Hematopoietic multipotent progenitor cell treated with erythropoietin and hydrocortisone succinate and interleukin-3 and kit ligand, for 17 days (in vitro differentiated cells): ENCODE measurements around the gene ZNF716.
"Not testable (repeated sequence)": the region's sequence is repeated elsewhere in the genome, so short reads cannot be mapped to it uniquely, and the experiment has no call there.

Experiments used
- DNase-seq: peaks from one replicate; pipeline ENCODE4 v3.0.0-alpha.2; 2015; ENCODE audit warnings: low spot score

The ZNF716 gene

DNA sequence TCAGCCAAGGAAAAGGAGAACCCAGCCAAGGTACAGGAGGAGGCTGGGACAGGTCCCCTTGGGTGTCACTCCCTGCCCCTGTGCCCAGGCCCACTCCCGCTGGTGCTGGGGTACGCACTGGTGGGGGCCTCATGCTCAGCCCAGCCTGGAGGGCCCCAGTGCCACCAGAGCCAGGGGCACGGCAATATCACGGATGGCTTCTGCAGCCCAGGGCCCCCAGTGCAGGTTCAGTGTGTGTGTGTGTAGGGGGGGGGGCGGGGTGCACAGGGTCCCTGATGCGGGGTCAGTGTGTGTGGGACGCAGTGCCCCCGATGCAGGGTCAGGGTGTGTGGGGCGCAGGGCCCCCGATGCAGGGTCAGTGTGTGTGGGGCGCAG, 23.4 kb upstream of the ZNF716 start:
- DNase-seq: no peak

- no peak for DNase-seq
Measured at GRCh38 chr7:57427146-57427545, 22.8 kb upstream of the ZNF716 start.

- DNase-seq: no peak
Measured at GRCh38 chr7:57427594-57427993, 22.4 kb upstream of the ZNF716 start.

DNA sequence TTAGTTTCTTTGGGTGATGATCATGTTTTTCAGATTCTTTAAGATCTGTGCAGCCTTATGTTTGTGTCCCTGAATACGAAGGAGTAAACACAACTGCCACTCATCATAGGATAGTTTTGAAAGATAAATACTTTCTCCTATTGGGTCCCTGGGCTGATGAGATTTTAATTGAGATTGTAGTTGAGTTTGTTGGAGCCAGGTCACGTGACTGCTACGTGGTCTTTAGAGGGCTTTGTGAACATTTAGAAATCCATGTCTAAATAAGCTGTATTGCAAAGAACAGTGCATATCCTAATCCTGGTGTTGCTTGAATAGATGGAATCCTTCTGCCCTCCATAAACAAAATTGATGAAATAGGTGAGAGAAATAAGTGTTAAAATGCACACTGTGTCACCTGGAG, 17.4 kb upstream of the ZNF716 start:
- no peak for DNase-seq

DNA sequence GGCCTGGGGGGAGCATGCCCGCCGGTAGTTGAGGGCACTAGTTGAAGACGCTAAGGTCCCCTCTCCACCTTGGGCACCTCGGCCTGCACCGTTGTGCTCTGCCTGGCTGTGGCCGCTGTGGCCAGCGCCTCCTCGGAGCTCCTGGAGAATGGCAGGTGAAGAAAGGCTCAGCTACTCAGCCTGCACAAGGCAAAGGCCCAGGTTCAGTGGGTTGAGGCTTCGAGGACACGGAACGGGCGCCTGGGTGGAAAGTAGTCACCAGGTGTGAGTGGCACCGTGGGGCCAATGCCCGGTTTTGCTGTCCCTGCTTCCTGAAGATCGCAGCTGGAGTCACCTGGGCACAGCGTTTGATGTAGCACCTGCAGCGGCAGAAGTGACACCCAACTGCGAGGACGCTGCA, 12.4 kb upstream of the ZNF716 start:
- no peak for DNase-seq

GRCh38 chr7:57438244-57438643, 11.7 kb upstream of the ZNF716 start:
- no peak for DNase-seq

GRCh38 chr7:57443567-57443966, 6.4 kb upstream of the ZNF716 start:
- no peak for DNase-seq

DNA sequence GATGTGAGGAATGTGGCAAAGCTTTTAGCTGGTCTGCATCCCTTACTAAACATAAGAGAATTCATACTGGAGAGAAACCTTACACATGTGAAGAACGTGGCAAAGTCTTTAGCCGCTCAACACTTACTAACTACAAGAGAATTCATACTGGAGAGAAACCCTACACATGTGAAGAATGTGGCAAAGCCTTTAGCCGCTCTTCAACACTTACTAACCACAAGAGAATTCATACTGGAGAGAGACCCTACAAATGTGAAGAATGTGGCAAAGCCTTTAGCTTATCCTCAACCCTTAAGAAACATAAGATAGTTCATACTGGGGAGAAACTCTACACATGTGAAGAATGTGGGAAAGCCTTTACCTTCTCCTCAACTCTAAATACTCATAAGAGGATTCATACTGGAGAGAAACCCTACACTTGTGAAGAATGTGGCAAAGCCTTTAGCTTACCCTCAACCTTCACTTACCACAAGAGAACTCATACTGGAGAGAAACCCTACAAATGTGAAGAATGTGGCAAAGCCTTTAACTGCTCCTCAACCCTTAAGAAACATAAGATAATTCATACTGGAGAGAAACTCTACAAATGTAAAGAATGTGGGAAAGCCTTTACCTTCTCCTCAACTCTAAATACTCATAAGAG, 19.3 kb downstream of the ZNF716 start:
- DNase-seq: not testable (repeated sequence)

DNA sequence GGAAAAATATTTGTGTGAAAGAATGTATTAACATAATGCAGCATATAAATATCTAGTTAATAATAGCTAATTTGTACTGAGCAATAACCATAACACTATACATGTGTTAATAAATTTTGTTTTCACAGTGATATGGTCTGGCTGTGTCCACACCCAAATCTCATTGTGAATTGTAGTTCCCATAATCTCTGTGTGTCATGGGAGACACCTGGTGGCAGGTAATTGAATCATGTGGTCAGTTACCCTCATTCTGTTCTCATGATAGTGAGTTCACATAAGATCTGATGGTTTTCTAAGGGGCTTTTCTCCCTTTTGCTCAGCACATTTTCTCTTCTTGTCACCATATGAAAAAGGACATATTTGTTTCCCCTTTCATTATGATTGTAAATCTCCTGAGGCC, 30.3 kb downstream of the ZNF716 start:
- not testable (repeated sequence) for DNase-seq

GRCh38 chr7:57485022-57485421, 35.0 kb downstream of the ZNF716 start:
- not testable (repeated sequence) for DNase-seq

- no peak for DNase-seq
Measured at GRCh38 chr7:57487957-57488356, 38.0 kb downstream of the ZNF716 start.

DNA sequence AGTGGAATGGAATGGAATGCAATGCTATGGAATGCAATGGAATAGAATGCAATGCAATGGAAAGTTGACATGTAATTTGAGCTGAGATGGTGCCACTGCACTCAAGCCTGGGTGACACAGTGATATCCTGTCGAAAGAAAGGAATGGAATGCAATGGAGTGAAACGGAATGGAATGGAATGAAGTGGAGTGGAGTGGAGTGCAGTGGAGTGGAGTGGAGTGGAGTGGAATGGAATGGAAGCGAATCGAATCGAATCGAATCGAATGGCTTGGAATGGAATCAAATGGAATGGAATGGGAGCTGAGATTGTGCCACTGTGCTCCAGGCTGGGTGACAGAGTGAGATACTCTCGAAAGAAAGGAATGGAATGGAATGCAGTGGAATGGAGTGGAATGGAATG, 45.1 kb downstream of the ZNF716 start:
- DNase-seq: not testable (repeated sequence)

GRCh38 chr7:57496395-57496794, 46.4 kb downstream of the ZNF716 start:
- no peak for DNase-seq

GRCh38 chr7:57505176-57505575, 55.2 kb downstream of the ZNF716 start:
- DNase-seq: no peak
